Activated CD8-positive, alpha-beta memory T cell treated with anti-CD3 and anti-CD28 coated beads, Interleukin-2, amount 50 U/mL, for 24 hours (primary cell): ENCODE data around the gene SGMS1.
"Not testable (repeated sequence)": the region's sequence is repeated elsewhere in the genome, so short reads cannot be mapped to it uniquely, and the experiment has no call there.

Experiments
- DNase-seq: peaks from one replicate; pipeline ENCODE4 v3.0.0-alpha.2; 2020; ENCODE audit errors: extremely low read depth

SGMS1 gene

DNA sequence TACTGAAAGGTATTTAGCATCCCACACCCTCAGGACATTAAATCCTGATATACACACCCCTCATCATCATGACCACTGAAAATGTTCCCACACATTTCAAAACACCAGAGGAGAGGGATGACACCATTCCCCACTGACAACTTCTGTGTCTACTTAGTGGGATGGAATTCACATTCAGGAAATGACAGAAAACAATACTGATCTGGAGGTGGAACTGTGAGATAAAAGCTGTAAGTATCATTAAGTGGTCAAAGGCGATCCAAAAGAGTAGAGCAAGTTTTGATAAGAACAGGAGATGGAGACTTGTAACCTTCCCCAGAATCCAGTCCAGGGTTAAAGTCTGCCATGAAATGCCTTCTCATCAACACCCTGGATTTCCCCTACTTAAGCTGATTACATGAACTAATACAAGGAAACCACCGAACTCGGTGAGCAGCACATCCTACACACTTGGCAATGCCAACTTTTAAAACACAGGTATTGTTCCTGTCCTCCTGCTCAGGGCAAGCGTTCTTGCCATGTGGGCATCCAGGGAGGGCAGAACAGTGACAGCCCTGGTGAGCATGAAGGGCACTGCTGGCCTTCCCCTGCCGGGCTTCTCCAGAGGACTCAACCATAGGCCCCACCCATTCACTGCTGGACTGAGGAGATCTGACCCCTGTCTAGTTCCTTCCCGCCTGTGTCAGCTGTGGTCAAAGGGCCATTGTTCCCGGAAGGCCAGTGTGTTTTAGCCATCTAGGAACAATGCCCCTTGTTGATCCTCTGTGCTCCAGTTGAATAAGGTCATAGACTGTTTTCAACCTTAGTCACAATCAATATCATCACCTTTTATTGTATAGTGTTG lies 85.0 kb downstream of the SGMS1 start:
- no peak for DNase-seq

DNA sequence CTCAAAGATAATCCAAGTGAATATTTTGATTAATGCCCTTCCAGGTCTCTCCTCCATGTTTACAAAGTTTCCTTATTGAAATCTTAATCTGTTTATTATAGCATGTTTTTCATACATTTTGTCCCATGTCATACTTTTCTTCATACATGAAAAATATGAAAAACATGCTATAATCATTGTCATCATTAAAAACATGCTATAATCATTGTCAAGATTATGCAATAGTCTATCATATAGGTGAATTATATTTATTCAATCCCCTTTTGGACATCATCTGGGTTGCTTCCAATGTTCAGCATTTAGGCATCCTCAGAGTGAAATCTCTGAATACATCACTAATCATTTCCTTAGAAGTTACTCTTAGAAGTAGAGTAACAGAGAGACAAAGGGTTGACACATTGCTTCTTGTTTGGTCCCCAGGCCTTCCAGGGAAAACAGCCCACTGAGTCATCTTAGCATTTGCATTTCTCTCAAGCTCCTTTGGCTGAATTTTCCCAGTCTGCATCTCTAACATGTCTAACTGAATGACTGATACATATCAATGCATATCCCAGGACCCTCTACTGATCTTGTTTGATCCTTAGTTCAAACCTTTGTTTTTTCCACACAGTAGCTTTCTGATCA lies 87.0 kb downstream of the SGMS1 start:
- no peak for DNase-seq

DNA sequence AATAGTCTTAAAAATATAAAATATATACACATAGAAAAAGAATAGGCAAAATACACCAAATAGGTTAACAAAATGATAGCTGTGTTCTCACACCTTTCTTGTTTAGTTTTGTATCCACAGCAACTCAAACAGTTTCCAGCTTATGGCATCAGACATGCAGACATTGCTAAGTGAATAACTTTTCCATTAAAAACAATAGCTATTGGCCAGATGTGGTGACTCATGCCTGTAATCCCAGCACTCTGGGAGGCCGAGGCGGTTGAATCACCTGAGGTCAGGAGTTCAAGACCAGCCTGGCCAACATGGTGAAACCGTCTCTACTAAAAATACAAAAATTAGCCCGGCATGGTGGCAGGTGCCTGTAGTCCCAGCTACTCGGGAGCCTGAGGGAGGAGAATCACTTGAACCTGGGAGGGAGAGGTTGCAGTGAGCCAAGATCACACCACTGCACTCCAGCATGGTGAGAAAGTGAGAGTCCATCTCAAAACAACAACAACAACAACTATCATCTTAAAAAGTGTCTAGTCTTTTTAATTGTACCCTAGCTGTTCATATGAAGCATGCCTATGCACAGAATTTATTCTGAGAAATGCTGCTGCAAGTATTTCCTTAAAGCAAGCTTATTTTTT lies 88.9 kb downstream of the SGMS1 start:
- DNase-seq: not testable (repeated sequence)

DNA sequence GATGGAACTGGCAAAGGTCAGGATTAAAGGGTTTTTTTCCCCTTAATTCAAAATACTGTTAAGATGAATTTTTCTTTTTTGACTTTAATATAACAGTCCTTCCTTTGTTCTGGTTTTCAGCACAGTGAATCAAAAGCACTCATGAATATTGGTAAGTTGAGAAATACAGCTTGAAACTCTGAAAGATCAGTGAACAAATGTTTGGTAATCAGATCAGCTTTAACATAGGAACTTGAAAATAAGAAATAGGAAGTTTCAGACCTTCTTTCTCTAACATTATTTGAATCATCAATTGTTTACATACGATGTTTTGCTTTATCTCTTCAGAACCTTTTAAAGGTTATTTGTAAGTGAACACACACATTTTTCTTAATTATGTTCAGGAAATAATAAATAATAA lies 90.5 kb downstream of the SGMS1 start:
- DNase-seq: no peak

DNA sequence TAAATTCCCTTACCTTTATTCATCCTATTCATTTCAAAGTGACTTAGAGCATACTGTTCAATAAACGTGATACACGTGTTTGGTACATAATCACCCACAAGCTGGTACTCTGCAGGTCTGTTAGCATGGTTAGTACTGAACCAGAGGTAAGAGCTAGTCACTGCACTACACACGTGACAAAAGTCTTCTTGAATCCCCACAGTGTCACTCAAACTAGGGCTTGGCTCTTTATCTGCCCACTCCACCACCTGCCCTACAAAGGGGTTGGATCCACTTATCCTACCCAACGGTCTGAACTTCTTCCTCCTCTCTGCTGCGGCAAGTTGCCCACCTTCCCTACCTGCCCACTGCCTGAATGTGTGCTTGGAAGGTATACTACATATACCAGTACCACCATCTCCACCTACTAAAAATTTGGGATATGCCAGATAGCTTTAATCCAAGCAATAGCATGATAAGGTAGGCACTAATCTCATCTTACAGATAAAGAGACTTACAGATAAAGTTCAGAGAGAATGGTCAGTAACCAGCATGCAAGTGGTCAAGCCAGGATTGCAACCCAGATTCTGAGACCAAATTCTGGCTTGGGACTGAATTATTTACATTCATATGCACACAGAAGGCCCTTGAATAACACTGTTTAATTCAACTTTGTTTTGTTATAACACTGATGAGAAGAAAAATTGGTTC lies 92.2 kb downstream of the SGMS1 start:
- DNase-seq: no peak

DNA sequence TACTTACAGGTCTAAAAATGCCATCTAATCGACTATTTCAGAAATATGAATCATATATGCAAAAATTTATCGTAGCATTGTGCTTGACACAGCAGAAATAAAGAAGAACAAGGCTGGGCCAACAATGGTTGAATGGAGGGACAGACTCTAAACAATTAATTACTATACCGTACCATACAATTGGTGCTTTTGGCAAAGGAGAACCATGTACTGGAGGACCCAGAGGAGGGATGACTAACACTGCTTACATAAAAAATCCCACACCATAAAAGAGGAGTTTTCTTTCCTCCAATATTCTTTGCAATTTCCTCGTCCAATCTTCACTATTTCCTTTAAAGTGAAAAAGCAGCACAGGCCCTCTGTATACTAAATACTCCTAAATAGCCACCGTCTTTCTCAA lies 94.1 kb downstream of the SGMS1 start:
- DNase-seq: no peak

DNA sequence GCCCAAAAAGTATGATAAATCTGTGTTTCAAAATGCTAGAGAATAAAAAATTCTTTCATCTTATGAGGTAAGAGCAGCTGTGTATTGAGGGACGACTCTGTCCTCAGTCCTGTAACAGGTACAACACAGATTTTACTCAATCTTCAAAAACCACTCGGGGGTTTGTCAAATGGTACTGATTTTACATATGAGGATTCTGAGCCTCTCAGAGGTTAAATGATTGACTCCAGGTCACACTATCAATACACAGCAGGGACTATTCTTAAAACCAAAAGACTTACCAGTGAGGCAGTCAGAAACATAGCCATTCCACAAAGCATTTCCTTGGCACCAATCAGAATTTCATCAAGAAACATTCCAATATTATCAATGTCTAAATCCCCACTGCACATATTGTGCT lies 95.5 kb downstream of the SGMS1 start:
- no peak for DNase-seq

DNA sequence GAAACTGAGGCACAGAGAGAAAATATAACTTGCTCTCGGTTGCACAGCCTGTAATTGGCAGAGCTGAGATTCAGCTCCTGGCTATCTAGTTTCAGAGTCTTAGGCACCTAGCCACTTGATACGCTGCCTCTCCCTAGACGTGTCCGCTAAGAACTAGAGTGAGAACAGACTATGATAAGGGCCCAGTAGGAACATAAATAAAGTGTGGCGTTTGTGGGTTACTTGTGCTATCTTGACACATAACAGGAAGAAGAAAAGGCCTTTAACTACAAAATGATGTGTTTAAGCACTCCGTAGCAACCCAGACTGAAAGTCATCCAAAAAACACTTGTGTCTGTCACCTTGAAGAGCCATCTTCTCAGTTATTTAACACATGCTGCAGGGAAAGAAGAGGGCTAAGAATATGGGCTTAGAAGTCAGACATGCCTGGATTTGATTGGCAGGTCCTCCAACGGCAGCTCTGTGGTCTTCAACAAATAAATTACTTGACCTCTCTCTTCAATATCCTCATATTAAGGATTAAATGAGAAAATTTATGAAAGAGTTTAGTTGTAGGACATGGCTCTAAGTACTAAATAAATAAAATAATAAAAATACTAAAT lies 96.2 kb downstream of the SGMS1 start:
- no peak for DNase-seq

DNA sequence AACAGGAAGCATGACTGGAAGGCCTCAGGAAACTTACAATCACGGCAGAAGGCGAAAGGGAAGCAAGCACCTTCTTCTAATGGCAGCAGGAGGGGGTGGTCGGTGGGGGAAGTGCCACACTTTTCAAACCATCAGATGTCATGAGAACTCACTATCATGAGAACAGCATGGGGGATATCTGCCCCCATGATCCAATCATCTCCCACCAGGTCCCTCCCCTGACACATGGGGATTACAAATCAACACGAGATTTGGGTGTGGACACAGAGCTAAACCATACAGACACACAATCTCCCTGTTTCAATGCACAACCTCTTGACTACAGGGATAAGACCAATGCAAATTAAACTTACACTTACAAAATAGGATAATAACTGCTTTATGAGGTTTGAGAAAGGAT lies 97.6 kb downstream of the SGMS1 start:
- DNase-seq: no peak

DNA sequence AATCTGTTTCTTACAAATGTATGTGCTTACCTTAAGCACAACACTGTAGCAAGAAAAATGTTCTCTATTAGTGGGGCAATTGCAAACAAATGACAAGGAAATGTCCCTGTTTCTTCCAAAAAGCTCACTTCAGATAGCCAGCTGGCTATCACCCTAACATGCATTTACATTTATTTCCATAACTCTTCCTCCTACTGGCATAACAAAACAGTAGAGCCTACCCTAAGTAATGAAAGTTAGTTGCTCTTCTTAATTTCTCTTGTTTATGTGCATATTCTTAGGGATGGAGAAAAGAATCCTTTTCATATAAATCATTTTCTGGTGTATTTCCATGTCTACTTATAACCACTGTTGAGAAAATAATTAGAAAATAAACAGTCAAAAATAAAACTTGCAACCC lies 100.4 kb downstream of the SGMS1 start:
- DNase-seq: no peak

DNA sequence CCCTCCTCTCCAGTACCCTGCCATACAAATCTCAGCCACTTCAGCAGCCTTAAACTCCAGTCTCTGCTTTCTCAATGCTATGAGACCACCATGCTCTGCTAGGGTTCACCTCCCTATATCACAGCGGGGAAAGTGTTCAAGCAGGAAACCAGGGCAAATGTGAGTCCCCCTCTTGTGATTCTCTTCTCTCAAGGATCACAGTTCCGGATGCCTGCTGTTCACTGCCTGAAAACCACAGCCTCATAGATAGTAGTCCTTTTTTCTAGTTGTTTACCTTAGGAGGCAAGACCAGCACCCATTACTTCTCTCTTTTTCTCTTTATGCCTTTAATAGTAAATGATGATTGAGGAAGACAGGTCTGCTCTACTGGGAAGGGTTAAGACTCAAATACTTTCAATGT lies 100.8 kb downstream of the SGMS1 start:
- no peak for DNase-seq

DNA sequence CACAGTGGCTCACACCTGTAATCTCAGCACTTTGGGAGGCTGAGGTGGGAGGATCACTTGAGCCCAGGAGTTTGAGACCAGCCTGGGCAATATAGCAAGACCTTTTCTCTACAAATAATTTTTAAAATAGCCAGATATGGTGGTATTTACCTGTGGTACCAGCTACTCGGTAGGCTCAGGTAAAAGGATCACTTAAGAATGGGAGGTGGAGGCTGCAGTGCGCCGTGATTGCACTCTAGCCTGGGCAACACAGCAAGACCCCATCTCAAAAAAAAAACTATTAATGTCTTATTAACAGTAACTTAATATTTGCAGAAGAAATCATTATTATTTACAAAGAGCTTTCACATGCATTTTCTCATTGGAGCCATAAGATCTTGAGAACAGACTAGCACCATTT lies 103.6 kb downstream of the SGMS1 start:
- no peak for DNase-seq

DNA sequence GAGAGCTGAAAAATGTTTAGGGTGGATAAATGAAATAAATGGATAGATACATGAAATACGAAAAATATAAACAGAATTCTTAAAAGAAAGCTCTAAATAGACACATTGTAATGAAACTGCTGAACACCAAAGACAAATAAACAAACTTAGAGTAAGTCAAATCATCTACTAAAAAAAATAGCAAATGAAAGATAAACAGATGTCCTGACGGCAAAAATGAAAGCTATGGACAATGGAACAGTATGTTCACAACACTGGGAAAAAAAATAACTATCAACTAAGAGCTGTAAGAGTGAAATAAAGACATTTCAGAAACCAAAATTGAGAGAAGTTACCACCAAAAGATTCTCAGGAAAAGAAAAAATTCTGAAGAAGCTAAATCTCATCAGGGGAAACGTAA lies 106.1 kb downstream of the SGMS1 start:
- DNase-seq: no peak

DNA sequence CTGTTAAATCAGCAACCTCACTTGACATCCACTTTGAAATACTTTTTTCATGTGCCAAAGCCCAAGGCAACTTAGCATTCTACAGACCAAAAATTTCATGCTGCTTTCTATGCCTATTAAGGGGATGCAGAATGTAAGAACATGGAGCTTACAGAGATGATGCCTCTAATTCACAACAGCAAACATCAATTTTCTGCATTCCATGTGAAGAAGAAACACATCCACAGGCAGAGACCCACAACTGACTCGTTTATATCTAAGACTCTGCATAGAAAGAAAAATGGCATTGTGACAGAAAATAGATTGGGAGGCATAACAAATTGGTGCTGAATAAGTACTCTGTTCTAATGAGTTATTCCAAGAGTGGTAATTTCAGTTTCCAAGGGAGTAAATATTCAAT lies 107.6 kb downstream of the SGMS1 start:
- no peak for DNase-seq

DNA sequence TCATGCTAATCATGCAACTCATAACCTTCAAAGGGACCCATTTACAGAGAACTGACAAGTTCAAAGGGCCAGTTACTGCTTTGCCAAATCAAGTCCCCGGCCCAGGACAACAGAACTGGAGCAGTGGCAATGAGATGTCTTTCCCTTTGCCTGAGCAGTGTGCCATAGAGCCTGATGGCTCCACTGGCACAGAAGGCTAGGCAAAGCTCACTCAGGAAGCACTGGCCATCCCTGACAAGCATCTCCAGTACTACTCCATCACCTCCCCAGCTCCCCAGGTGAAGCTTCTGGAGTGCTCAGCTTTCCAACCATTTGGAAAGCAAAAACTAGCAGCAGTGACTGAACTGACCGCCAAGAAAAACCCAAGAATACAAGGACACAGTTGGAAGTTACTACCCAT lies 108.3 kb downstream of the SGMS1 start:
- DNase-seq: no peak

DNA sequence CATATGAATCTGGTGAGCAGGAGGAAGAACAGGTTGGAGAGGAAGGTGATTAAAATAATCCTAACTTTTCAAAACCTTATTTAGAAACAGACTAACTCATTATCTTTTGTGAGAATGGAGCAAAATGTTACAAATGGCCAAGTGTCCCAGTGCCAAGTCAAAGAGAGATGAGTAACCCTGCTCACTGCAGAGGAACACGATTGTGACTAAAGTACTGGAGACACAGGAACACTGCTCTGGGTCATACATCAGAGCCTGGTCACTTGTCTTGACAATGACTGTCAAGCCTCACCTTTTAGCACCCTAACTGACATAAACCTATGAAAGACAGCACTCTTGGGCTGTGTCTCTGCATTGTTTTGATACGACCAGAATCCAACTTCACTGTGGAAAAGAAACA lies 108.8 kb downstream of the SGMS1 start:
- DNase-seq: no peak

DNA sequence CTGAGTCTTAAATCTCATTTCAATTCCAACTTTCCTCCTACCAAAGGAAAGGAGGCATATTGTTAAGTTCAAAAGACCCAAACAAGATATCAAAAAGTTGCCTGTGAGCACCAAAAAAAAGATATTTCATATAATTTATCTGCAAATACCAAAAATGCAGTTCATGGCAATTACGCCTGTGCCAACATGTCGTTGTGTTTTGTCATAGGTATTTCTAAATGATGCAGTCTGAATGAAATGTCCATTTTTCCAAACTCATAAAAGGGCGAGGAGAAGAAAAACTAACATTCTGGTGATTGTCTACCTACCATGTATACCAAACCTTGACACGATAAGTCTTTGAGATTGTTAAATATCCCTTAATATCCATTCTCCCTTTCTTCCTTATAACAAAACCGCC lies 109.8 kb downstream of the SGMS1 start:
- no peak for DNase-seq

DNA sequence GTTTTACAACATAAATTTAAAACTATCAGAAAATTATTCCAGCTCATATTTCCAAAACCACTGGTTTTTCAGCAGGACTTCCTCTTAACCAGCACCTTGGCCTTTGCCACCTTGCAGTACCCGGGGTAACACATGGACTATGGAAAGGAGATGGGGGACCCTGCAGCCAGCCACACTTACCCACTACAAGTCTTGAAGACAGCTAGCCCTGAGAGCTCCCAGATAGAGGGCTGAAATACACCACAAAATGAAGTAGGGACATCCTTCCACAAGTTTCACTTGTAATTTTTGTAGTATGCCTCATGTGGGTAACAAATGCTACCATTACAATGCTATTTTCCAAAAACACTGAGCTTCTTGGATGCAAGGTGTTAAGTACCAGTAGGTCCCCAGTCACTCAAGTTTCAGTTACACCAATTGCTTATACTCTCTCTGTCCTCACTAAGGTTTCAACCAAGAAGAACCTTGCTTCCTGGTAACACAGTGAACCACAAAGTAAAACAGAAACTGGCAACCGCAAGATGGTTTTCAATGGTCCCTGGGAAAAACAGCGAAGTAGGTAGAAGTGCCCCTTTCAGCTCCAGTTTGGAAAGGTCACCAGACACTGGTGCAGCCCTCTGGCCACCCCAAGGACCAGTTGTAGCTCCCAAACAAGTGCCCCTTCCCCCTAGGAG lies 110.9 kb downstream of the SGMS1 start:
- no peak for DNase-seq

DNA sequence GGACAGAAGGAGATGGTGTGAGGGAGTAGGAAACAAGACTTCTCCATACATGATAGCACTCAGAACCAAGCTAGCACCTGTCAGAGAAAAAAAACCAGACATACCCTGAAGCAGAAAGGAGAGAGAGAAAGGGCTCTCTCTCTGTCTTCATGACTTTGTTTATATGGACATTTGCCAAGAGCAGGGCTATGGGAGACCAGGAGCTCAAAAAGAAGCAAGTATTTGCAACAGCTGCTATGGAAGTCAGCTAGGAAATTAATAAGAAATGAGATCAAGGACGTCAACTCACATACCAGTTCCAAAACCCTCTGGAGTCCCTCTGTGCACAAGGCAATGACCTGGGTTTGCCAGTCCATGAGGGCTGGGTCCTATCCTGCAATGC lies 111.6 kb downstream of the SGMS1 start:
- DNase-seq: no peak

DNA sequence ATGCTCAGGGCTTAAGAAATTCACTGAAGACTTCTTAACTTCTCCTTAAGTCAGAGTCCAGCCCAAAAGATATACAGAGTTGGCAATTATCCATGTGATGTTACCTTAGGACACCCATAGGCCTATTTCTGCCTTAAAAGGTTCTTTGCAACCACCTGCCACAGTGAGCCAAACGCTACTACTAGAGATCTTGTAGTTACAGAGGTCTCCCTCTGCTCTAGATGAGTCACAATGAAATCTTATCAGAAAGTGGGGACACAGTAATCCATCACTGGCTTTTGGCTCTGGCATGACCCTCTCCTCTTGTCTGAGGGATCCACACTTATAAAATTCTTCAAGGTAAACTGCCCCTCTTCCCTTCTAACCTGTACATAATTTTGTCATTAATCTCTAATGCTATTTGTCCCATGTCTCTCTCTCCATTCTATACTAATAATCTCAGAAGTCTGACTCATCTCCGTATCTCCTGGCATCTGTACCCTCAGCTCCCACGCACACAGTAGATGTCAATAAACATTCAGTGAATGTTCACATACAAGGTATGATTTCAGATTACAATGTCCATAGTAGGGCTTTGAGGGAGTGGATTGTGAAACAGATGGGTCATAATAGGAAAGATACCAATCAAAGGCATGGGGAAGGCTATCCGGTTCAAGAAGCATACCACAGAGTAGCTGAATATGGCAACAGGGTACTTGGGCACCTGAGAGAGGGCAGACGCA lies 112.1 kb downstream of the SGMS1 start:
- DNase-seq: no peak
